GM21423 (cell line): Measurements from ENCODE around the gene FAM83G.
"Not testable (repeated sequence)": the region's sequence is repeated elsewhere in the genome, so short reads cannot be mapped to it uniquely, and the experiment has no call there.

Experiments
- ATAC-seq: cut with Tn5 transposase; IDR thresholded peaks from one replicate; pipeline ENCODE4 v1.9.1; 2021; ENCODE audit warnings: mild to moderate bottlenecking, moderate library complexity; ENCODE audit not compliant: unreplicated experiment

The FAM83G gene

DNA sequence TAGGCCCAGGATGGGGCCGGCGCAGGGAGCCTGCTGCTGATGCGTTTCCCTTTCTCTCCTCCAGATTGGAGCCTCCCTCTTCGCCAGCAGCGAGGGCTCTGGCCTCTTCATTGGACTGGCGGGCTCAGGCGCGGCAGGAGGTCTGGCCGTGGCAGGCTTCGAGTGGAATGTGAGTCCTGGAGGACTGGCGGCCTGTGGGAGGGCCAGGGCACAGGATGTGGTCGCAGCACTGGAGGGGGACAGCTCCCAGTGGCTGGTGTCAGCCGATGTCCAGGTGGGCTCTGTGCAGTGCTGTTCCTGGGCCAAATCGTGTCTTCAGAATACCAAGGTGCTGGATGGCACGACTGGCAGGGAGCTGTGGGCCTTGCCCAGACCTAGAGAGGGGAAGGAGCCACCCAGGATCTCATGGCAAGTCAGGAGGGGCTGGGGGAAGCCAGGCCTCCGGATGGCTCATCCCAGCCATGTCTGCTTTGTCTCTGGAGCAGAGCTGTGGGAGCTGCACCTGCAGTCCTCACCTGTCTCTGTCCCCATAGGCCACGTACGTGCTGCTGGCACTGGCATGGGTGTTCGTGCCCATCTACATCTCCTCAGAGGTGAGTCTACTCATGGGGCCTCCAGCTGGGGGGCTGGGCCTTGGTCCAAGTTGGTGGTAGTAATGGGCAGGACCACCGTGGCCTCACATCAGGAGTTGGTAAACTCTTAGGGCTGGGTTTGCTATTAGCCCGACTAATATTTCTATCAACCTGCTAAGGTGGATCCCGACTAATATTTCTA lies 45.3 kb downstream of the FAM83G start:
- ATAC-seq: no peak

DNA sequence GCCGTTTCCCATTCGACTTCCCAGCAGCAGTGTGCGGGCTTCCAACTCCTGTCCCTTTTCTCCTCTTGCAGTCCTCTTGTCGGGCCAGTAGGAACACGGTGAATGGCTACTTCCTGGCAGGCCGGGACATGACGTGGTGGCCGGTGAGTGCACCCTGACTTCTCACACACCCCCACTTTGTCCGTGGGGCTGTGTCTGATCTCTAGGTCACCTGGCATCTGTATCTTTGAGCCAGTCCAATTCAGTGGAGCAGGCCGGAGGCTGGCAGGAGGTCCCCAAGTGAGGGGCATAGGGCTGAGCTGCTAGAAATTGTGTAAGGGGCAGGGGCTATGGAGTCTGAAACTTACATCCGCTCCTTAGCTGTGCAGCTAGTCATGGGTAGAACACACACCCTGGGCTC lies 46.0 kb downstream of the FAM83G start:
- no peak for ATAC-seq

DNA sequence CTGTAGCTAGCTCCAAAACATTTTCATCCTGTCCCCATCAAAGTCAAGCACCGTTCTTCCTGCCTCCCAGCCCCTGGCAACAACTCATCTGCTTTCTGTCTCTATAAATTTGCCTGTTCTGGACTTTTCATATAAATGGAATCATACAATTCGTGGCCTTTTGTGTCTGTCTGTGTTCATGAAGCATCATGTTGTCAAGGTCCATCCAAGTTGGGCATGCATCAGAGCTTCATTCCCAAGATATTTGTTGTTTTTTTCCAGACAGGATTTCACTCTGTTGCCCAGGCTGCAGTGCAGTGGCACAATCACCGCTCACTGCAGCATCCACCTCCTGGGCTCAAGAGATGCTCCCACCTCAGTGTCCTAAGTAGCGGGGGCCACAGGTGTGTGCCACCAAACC lies 46.7 kb downstream of the FAM83G start:
- ATAC-seq: no peak

DNA sequence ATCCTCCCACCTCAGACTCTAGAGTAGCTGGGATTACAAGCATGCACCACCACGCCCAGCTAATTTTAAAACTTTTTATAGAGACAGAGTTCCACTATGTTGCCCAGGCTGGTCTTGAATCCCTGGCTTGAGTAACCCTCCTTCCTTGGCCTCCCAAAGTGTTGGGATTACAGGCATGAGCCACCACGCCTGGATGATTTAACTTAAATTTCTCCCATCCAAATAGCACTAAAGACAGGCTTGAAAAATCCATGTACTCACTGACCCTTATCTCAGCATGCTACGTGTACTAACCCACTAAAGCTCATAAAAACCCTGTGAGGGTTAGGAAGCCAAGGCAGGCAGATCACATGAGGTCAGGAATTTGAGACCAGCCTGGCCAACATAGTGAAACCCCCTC lies 48.0 kb downstream of the FAM83G start:
- no peak for ATAC-seq

DNA sequence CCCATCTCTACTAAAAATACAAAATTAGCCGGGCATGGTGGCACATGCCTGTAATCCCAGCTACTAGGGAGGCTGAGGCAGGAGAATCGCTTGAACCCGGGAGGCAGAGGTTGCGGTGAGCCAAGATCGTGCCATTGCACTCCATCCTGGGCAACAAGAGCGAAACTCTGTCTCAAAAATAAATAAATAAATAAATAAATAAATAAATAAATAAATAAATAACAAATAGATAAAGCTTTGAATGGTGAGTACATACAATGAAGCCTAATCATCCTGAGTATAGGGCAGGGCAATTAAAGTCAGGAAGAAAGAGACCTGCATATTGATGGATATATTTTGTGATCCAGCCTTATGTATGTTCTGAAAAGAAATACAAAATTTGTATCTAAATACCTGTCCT lies 48.5 kb downstream of the FAM83G start:
- not testable (repeated sequence) for ATAC-seq

DNA sequence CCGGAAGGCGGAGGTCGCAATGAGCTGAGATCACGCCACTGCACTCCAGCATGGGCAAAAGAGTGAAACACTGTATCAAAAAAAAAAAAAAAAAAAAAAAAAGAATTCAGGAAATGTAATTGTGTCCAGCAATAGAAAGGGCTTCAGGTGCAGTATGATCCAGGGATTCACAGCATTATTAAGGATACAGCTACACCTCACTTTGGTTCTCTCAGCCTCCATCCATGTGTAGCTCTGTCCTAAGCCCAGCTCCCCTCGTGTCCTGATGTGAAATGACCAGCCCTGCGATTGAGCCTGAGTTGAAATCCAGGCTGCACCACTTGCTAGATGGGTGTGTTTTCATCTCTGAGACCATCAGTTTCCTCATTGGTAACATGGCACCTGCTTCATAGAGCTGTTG lies 49.6 kb downstream of the FAM83G start:
- no peak for ATAC-seq

DNA sequence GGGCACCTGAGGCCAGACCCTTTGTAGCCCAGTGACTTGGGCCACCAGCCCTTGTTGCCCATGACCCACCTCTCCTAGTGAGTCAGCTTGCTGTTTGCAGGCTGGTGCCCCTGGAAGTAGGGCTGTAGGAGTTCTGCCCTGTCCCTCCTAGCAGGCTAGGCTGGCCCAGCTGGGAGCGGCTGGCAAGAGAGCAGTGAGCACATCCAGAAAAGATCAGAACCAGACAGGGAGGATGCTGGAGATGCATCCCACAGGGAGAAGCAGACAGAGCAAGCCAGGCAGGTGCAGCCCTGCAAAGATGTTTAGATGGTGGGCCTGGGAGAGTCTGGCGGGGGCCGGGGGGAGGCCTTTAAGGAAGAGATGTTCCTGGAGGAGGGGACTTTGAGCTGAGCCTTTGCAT lies 50.2 kb downstream of the FAM83G start:
- no peak for ATAC-seq

DNA sequence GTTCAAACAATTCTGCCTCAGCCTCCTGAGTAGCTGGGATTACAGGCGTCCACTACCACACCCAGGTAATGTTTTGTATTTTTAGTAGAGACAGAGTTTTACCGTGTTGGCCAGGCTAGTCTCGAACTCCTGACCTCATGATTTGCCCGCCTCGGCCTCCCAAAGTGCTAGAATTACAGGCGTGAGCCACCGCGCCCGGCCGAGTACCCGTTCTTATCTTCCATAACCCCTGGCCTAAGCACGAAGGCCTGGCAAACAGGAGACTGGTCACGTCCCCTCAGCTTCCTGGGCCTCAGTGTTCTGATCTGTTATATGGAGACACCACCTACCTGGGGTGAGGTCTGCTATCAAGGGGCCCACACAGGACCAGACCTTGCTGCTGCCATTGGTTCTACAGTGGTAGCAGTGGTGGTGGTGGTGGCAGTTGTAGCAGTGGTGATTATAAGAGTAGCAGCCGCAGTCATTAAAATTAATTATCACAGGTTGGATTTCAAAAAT lies 51.3 kb downstream of the FAM83G start:
- ATAC-seq: no peak

DNA sequence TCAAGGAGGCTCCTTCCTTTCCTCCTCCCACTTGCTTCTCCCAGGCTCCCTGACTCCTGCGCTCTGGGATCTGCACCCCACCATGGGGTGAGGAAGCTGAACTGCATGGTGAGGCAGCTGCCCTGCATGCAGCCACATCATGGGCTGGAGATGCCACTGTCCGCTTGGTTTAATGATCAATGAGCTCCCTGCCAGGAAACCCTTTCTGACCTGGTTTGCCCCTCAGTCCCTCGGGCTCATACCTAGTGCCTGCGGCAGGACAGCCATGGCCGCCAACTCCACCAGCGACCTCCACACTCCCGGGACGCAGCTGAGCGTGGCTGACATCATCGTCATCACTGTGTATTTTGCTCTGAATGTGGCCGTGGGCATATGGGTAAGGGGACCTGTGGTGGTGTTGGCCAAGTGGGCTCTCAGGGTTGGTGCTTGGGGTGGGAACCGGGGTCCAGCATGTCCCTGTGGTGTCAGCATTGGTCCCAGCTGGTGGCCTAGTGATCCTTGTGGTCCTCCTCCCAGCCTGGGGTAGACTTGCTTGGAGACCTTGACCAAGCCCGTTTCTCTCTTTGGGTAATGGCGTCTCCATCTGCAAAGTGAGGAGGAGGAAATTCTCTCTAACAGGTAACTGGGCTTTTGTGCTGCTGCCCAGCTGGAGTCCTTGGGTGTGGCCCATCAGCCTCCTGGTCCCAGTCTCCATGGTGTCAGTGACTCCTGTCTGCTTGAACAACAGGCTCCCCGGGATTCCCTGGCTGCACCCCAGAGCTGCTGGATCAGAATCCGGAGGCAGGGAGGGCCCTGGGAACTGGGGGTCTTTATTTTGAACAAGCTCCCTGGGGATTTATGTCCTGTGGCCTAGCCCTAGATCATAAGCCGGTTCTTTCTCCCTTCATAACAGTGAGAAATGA lies 52.4 kb downstream of the FAM83G start, which contains the start of gene SLC5A10:
Gene SLC5A10, plus strand, starts transcription at position 225 of the 902 bp plus-strand sequence. Its CDS starts 41 bp downstream, at position 266.
- no peak for ATAC-seq

DNA sequence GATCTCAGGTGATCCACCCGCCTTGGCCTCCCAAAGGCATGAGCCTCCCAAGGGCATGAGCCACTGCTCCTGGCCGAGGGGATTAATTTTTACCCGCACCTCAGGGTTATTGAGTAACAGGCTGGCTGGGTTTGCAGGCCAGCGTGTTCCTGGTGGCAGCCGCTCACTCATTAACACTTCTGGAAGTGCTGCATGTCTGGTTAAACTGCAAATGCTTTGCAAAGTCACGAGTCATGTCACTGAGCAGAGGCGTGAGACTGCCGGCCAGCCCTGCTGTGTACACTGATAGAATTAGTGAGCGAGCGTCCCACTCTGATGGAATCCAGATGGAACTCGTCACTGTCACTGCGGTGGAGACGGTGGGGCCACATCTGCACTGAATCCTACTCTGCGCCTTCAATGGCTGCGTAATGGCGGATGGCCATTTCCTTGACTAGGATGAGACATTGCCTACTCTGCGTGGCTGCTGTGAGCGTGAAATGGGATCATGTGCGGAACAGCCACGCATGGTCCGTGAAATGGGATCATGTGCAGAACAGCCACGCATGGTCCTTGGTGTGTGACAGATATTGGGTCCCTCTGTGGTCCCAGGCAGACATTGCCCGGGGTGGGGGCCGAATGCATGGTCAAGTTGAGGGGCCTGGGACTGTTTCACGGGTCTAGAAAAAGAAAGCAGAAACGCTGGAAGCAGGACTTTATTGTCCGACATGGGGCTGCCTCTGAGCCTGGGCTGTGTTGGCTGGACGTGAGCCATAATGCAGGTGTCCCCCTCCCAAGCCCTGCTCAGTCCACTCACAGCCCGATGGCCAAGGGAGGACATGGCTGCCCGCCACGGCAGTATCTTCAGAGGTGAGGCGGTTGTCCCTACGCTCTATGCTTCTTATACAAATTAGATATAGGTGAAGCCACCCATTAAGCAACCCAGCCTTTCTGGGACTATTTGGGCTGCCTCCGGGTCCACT lies 53.3 kb downstream of the FAM83G start:
- ATAC-seq: no peak

DNA sequence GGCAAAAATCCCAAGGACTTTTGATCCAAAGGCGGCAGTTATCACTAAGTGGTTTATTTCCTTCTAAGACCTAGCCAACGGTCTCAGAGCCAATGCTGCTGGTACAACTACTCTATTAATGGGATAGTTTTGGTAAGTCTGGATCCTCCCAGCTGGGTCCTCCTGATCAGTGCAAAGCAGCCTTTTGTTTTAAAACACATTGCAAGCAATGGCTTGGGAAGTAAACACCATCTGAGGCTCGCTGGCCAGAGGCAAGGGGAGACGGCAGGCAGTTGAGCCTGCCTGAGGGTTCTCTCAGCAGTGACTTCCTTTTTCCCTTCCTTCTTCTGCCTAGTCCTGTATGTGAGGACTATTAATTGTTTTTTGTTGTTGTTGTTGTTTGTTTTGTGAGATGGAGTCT lies 54.2 kb downstream of the FAM83G start:
- no peak for ATAC-seq

DNA sequence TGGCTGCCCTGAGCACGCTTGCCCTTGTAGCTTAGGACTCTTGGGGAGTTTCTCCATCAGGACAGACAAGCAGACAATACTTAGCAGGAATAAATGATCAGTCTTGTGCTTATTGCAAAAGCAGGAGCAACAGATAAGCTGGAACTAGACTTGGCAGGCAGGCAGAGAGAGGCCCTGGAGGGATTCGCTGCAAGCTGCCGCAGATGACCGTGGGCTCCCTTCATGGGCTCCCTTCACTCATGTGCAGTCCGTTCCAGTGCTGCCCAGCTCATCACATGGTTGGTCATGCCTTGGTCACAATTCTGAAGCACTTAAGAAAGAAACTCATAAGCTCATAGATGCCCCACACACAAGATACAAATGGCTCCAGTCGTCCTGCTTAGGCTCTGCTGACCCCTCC lies 55.0 kb downstream of the FAM83G start:
- no peak for ATAC-seq

DNA sequence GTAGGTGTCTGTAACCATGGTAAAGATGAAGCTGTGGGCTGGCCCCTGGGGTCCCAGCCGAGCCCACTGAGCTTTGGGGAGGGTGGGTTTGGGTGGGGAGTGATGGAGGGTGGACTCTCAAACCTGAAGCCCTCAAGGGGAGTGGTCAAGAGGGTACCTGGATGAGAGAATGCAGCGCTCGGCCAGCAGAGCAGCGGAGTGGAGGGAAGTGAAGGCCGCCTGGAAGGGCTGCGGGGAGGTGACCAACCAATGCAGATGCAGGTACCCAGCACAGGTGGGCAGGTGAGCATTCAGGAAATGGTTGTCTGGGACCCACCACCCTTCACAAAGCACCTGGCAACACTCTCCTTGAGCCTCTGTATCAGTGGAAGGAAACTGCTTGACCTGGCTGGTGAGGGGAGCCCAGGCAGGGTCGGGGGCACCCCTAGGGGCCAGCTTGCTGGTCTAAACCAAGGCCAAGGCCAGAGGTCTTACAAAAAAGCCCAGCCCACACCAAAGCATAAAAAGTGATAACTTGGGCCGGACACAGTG lies 56.0 kb downstream of the FAM83G start:
- ATAC-seq: no peak

DNA sequence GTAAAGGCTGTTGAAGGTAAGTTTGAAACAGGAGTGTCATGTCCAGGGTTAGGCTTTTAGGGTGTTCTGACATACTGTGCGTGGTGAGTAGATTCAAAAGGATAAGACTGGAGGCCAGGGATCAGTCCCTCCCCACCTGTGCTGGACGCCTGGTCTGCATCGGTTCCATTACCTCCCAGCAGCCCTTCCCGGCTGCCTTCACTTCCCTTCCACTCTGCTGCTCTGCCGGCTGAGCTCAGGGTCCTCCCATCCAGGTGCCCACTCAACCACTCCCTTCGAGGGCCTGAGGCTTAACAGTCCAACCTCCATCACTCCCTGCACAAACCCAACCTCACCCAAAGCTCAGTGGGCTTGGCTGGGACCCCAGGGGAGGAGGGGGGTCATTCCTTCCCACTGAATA lies 56.7 kb downstream of the FAM83G start:
- no peak for ATAC-seq

DNA sequence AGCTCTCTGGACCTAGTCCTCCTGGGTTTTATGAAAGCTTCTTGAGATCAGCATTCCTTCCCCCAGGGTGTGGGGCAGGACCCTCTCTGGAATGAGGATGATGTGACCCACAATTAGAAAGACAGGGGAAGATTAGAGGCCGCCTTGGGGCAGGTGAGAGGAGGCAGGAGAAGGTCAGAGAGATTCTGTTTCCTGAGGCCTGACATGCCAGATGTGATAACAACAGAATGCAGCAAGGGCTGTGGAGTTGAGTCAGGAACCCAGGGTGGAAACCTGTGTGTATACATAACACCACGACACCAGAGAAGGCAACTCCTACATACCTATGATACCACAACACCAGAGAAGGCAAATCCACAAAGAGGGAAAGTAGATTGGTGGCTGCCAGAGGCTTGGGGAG lies 58.0 kb downstream of the FAM83G start:
- no peak for ATAC-seq

DNA sequence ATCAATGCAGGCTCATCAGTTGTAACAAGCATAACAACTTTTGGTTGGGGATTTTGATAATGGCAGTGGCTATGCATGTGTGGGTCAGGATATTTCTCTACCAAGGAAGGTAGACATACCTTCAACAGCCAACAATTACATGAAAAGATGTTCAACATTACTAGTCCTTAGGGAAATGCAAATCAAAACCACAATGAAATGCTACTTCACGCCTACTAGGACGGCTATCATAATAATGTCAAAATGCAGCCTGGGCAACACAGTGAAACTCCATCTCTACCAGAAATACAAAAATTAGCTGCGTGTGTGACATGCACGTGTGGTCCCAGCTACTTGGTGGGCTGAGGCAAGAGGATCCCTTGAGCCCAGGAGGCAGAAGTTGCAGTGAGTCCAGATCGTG lies 59.9 kb downstream of the FAM83G start:
- no peak for ATAC-seq

DNA sequence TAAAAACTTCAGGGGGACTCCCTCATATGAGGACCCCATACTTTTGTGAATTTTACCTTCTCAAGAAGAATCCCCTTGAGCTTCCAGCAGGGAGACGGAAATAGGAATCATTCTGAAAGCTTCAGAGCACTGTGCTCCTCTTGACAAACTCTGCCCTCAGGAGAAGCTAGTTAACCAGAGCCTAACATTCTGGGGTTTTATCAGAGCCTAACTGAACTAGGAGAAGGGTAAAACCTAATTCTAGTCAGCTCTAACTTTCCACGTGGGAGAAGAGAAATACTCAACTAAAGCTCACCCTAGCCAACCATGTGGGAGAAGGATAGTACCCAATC lies 65.9 kb downstream of the FAM83G start:
- no peak for ATAC-seq

DNA sequence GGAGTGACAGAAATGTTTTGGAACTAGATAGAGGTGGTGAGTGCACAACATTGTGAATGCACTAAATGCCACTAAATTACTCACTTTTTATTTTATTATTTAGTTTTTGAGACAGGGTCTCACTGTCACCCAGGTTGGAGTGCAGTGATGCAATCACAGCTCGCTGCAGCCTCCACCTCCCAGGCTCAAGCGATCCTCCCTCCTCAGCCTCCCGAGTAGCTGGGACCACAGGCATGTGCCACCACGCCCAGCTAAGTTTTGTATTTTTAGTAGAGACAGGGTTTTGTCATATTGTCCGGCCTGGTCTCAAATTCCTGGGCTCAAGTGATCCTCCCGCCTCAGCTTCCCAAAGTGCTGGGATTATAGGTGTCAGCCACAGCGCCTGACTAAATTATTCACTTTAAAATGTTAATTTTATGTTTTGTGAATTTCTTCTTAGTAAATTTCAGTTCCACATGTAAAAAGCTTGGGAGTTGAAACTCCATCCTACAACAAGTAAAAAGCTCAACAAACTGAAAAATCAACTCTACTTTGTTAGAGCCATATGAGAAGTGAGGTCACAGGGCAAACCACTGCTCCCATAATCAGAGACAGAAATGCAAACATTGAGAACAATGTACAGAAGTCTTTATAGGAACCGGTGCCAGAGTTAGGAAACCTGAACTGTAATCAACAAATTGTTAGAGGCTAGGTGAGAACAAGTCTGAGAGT lies 66.4 kb downstream of the FAM83G start:
- no peak for ATAC-seq

DNA sequence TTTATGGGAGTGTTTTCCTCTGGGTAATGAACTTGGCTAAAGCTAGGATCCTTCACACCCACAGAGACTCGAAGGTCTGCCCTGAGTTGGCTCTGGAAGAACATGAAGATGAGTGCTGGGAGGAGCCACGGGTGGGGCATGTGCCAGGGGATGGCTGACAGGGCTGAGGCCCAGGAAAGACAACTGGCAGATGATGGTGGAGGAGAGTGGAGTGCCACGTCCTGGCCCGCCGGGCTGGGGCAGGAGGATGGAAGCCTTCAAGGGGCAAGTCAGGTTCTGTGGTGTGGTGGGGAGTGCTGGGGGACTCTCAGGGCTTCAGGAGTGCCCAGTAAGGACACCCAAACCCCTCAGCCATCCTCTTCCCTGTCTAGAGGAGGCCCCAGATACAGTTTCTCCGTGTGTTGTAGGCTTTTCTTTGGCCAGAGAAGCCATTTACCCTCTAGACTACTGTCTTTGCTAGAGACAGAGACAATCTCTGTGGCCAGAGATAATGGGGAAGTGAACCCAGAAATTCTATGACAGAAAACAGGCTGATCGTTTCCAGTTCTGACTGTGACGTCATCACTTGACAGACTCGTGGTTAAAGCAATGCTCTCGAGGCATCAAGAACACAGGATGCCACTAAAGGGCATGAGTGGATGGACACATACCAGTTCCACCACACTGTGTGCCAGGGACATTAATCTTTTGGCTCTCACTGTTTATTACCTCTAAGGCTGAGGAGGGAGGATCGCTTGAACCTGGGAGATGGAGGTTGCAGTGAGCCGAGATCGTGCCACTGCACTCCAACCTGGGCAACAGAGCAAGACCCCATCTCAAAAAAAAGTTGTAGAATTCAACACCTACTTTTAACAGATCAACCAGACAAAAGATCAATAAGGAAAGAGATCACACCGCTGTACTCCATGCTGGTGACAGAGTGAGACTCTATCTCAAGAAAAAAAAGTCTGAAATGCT lies 71.2 kb downstream of the FAM83G start:
- no peak for ATAC-seq
